WTC11 (cell line): ENCODE measurements around the gene COG4. TPM values are rescaled to one million over a fixed set of nuclear protein-coding genes. Genes with fewer than 3 reads are reported as not detected.

Experiments used
- ATAC-seq: fragments of 200-7000 bp; cut with Tn5 transposase; 2 replicates; pipeline ENCODE4 v1.10.0; 2021; ENCODE audit warnings: mild to moderate bottlenecking, moderate library complexity
- CTCF ChIA-PET: fragments of 300-600 bp; sonication (Branson Sonifier 250); formaldehyde crosslinking; loops from one replicate; lab custom pipeline; 2021; ENCODE audit warnings: antibody characterized with exemption; lab: Charles Lee
- POLR2A ChIA-PET: fragments of 350-600 bp; sonication (Branson Sonifier 250); formaldehyde crosslinking; loops from one replicate; lab custom pipeline; 2021; ENCODE audit warnings: antibody characterized with exemption; lab: Charles Lee
- DNase-seq: peaks from one replicate; pipeline ENCODE4 v3.0.0; 2021; ENCODE audit warnings: low spot score
- H3K27ac Mint-ChIP-seq: 2 replicates; pipeline ENCODE4 v1.8.0; 2021; ENCODE audit warnings: mixed read lengths
- H3K27me3 Mint-ChIP-seq: 2 replicates; pipeline ENCODE4 v1.8.0; 2021; ENCODE audit warnings: low read depth, mild to moderate bottlenecking, moderate library complexity, mixed read lengths
- H3K36me3 Mint-ChIP-seq: 2 replicates; pipeline ENCODE4 v1.8.0; 2021; ENCODE audit warnings: mixed read lengths
- H3K4me1 Mint-ChIP-seq: 2 replicates; pipeline ENCODE4 v1.8.0; 2022; ENCODE audit warnings: mixed read lengths
- H3K4me3 Mint-ChIP-seq: 2 replicates; pipeline ENCODE4 v1.8.0; 2021; ENCODE audit warnings: mild to moderate bottlenecking, moderate library complexity, mixed read lengths
- H3K9me3 Mint-ChIP-seq: 2 replicates; pipeline ENCODE4 v1.8.0; 2021; ENCODE audit warnings: mixed read lengths
- AFF4 ChIP-seq: sonication (generic); formaldehyde crosslinking; IDR thresholded peaks from 2 replicates; pipeline ENCODE4 v1.8.1; 2023; ENCODE audit warnings: mild to moderate bottlenecking, missing genetic modification reagents, borderline replicate concordance
- ARID4B ChIP-seq: sonication (generic); formaldehyde crosslinking; IDR thresholded peaks from 2 replicates; pipeline ENCODE4 v1.8.0; 2023; ENCODE audit warnings: missing genetic modification reagents, mild to moderate bottlenecking, borderline replicate concordance
- CDX4 ChIP-seq: fragments of 250-450 bp; sonication (Bioruptor Pico); IDR thresholded peaks from 2 replicates; pipeline ENCODE4 v1.9.0; 2021; ENCODE audit warnings: moderate library complexity, mild to moderate bottlenecking, inconsistent platforms, borderline replicate concordance
- CREM ChIP-seq: sonication (generic); formaldehyde crosslinking; IDR thresholded peaks from 2 replicates; pipeline ENCODE4 v1.8.1; 2022; ENCODE audit warnings: mild to moderate bottlenecking, missing genetic modification reagents, moderate library complexity
- ETV6 ChIP-seq: sonication (generic); formaldehyde crosslinking; IDR thresholded peaks from 2 replicates; pipeline ENCODE4 v1.8.1; 2022; ENCODE audit warnings: mild to moderate bottlenecking, missing genetic modification reagents
- GTF2I ChIP-seq: fragments of 250-450 bp; sonication (Bioruptor Pico); conservative IDR thresholded peaks from 2 replicates; pipeline ENCODE4 v1.4.0; 2021; ENCODE audit warnings: mild to moderate bottlenecking
- MYBL2 ChIP-seq: sonication (generic); formaldehyde crosslinking; IDR thresholded peaks from 2 replicates; pipeline ENCODE4 v1.8.1; 2023; ENCODE audit warnings: mild to moderate bottlenecking, moderate library complexity, missing genetic modification reagents
- NFE2L1 ChIP-seq: sonication (generic); formaldehyde crosslinking; IDR thresholded peaks from 2 replicates; pipeline ENCODE4 v1.8.1; 2023; ENCODE audit warnings: missing genetic modification reagents
- RELA ChIP-seq: sonication (generic); formaldehyde crosslinking; IDR thresholded peaks from 2 replicates; pipeline ENCODE4 v1.8.1; 2022; ENCODE audit warnings: missing genetic modification reagents, mild to moderate bottlenecking, borderline replicate concordance
- RORB ChIP-seq: fragments of 250-450 bp; sonication (Bioruptor Pico); IDR thresholded peaks from 2 replicates; pipeline ENCODE4 v1.9.0; 2021; ENCODE audit warnings: mild to moderate bottlenecking
- STAT6 ChIP-seq: sonication (generic); formaldehyde crosslinking; conservative IDR thresholded peaks from 2 replicates; pipeline ENCODE4 v1.8.1; 2023; ENCODE audit warnings: mild to moderate bottlenecking, low read depth, missing genetic modification reagents, moderate library complexity
- TEAD4 ChIP-seq: sonication (generic); formaldehyde crosslinking; IDR thresholded peaks from 2 replicates; pipeline ENCODE4 v1.8.0; 2022; ENCODE audit warnings: mild to moderate bottlenecking, missing genetic modification reagents
- ZNF232 ChIP-seq: sonication (generic); formaldehyde crosslinking; IDR thresholded peaks from 2 replicates; pipeline ENCODE4 v1.8.0; 2022; ENCODE audit warnings: mild to moderate bottlenecking, missing genetic modification reagents
- ZNF416 ChIP-seq: fragments of 250-450 bp; sonication (Bioruptor Pico); IDR thresholded peaks from 2 replicates; pipeline ENCODE4 v1.9.0; 2021; ENCODE audit warnings: mild to moderate bottlenecking, inconsistent platforms
- total RNA-seq: library from RNA; stranded (reverse); gene quantifications from 3 replicates; pipeline ENCODE4 v1.2.3, GENCODE V29; 2021
- TF ChIP-seq, protein P1 (sequence below): fragments of 250-450 bp; sonication (Bioruptor Pico); IDR thresholded peaks from 2 replicates; pipeline ENCODE4 v1.9.0; 2021; ENCODE audit warnings: mild to moderate bottlenecking, borderline replicate concordance
- TF ChIP-seq, protein P2 (sequence below): sonication (generic); formaldehyde crosslinking; IDR thresholded peaks from 2 replicates; pipeline ENCODE4 v1.8.1; 2022; ENCODE audit warnings: mild to moderate bottlenecking, moderate library complexity, missing genetic modification reagents
- TF ChIP-seq, protein P3 (sequence below): sonication (generic); formaldehyde crosslinking; IDR thresholded peaks from 2 replicates; pipeline ENCODE4 v1.8.0; 2022; ENCODE audit warnings: mild to moderate bottlenecking, missing genetic modification reagents
- TF ChIP-seq, protein P4 (sequence below): fragments of 250-450 bp; sonication (Bioruptor Pico); IDR thresholded peaks from 2 replicates; pipeline ENCODE4 v1.9.0; 2021; ENCODE audit warnings: mild to moderate bottlenecking

The COG4 gene
- total RNA-seq, 1 experiment from 2014 or later: 56.6 TPM

DNA sequence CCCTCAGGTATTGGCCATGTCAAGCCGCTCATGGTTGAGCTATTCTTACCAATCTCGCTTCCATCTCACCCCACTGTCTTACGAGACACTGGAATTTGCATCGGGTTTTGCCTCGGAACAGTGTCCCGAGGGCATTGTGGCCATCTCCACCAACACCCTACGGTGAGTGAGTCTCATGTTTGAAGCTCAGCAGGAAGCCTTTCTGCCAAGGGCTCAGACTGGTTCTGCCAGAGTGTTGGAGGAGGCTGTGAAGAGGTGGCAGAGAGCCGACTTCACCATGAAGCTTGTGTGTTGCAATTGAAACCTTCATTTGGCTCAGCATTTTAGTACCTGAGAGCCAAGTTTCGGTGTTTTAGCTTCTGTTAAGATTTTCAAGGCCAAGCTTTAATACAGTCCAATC lies 38.3 kb upstream of the COG4 start (continued):
- TF ChIP-seq ZNF232 (CRISPR knock-in tag) (no peak), ETV6 (no peak), ZNF416 (CRISPR knock-in tag) (no peak)
- TF ChIP-seq, all 79 proteins: peak for 0

GRCh38 chr16:70556063-70556462 lies 32.7 kb upstream of the COG4 start:
- CTCF ChIA-PET: interaction anchor here (1.4 kb wide), 1 partner anchor 98 kb away, joined by 3 read pairs; no protein-coding TSS in a partner anchor
- ATAC-seq: no peak
- POLR2A ChIA-PET: no interaction called here
- TF ChIP-seq MYBL2 (CRISPR knock-in tag): no peak
- TF ChIP-seq, protein P1, sequence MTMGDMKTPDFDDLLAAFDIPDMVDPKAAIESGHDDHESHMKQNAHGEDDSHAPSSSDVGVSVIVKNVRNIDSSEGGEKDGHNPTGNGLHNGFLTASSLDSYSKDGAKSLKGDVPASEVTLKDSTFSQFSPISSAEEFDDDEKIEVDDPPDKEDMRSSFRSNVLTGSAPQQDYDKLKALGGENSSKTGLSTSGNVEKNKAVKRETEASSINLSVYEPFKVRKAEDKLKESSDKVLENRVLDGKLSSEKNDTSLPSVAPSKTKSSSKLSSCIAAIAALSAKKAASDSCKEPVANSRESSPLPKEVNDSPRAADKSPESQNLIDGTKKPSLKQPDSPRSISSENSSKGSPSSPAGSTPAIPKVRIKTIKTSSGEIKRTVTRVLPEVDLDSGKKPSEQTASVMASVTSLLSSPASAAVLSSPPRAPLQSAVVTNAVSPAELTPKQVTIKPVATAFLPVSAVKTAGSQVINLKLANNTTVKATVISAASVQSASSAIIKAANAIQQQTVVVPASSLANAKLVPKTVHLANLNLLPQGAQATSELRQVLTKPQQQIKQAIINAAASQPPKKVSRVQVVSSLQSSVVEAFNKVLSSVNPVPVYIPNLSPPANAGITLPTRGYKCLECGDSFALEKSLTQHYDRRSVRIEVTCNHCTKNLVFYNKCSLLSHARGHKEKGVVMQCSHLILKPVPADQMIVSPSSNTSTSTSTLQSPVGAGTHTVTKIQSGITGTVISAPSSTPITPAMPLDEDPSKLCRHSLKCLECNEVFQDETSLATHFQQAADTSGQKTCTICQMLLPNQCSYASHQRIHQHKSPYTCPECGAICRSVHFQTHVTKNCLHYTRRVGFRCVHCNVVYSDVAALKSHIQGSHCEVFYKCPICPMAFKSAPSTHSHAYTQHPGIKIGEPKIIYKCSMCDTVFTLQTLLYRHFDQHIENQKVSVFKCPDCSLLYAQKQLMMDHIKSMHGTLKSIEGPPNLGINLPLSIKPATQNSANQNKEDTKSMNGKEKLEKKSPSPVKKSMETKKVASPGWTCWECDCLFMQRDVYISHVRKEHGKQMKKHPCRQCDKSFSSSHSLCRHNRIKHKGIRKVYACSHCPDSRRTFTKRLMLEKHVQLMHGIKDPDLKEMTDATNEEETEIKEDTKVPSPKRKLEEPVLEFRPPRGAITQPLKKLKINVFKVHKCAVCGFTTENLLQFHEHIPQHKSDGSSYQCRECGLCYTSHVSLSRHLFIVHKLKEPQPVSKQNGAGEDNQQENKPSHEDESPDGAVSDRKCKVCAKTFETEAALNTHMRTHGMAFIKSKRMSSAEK (CRISPR knock-in tag): no peak
- no peak for TF ChIP-seq RELA (CRISPR knock-in tag)
- TF ChIP-seq, protein P2, sequence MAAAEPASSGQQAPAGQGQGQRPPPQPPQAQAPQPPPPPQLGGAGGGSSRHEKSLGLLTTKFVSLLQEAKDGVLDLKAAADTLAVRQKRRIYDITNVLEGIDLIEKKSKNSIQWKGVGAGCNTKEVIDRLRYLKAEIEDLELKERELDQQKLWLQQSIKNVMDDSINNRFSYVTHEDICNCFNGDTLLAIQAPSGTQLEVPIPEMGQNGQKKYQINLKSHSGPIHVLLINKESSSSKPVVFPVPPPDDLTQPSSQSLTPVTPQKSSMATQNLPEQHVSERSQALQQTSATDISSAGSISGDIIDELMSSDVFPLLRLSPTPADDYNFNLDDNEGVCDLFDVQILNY (CRISPR knock-in tag): no peak
- no peak for TF ChIP-seq CREM
- TF ChIP-seq ARID4B (CRISPR knock-in tag): no peak
- no peak for TF ChIP-seq AFF4 (CRISPR knock-in tag)
- no peak for TF ChIP-seq TEAD4
- TF ChIP-seq STAT6 (CRISPR knock-in tag): no peak
- TF ChIP-seq, protein P3, sequence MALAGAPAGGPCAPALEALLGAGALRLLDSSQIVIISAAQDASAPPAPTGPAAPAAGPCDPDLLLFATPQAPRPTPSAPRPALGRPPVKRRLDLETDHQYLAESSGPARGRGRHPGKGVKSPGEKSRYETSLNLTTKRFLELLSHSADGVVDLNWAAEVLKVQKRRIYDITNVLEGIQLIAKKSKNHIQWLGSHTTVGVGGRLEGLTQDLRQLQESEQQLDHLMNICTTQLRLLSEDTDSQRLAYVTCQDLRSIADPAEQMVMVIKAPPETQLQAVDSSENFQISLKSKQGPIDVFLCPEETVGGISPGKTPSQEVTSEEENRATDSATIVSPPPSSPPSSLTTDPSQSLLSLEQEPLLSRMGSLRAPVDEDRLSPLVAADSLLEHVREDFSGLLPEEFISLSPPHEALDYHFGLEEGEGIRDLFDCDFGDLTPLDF (CRISPR knock-in tag): no peak
- no peak for TF ChIP-seq RORB (CRISPR knock-in tag)
- TF ChIP-seq, protein P4, sequence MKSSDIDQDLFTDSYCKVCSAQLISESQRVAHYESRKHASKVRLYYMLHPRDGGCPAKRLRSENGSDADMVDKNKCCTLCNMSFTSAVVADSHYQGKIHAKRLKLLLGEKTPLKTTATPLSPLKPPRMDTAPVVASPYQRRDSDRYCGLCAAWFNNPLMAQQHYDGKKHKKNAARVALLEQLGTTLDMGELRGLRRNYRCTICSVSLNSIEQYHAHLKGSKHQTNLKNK: no peak
- TF ChIP-seq GTF2I (CRISPR knock-in tag): no peak
- no peak for TF ChIP-seq CDX4 (CRISPR knock-in tag)
- no peak for TF ChIP-seq NFE2L1 (CRISPR knock-in tag)
- no peaks in the 10 kb centered on the region for H3K27me3 Mint-ChIP-seq
- peaks cover 86% of the 10 kb centered on the region for H3K36me3 Mint-ChIP-seq
- no peaks in the 10 kb centered on the region for H3K9me3 Mint-ChIP-seq
- H3K27ac Mint-ChIP-seq: no peak overlapping the region
- no peak for DNase-seq
- H3K4me1 Mint-ChIP-seq: peaks cover 6% of the 10 kb centered on the region
- no peak overlapping the region for H3K4me3 Mint-ChIP-seq
